Uterus (tissue), 2 donors: ENCODE data around the gene NPR2.

Source experiments
- POLR2A ChIP-seq, 2 donors: fragments of 450-650 bp; IDR thresholded peaks; one replicate each; pipeline ENCODE4 v1.6.1; 2016; ENCODE audit warnings: antibody characterized with exemption in 2 of 2, mild to moderate bottlenecking in 1 of 2, moderate library complexity in 1 of 2
- TF ChIP-seq, protein P1 (sequence below), 4 experiments: fragments of 200-600 bp in 2 of 4; fragments of 450-650 bp in 2 of 4; sonication (generic) in 2 of 4; IDR thresholded peaks; one replicate each; pipeline ENCODE4 v1.5.1; 2016 to 2019; ENCODE audit warnings: antibody characterized with exemption in 4 of 4, mild to moderate bottlenecking in 2 of 4, moderate library complexity in 1 of 4

DNA sequence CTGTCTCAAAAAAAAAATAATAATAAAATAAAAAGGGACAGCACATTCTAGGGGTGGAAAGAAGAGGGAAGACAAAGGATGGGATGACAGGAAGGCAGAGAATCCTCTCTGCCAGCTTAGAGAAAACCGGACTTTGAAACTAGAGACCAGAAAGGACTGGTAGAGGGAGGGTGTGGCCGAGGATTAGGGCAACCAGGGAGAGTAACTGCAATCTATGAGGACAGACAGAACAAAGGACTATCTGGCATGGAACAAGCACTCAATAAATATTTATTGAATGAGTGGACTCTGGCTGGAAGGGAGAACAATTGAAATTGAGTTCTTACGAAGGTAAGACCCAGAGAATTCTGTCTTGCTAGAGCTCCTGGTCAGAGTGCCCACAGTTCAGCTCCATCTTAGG, 44.8 kb upstream of the NPR2 start:
- TF ChIP-seq, protein P1, sequence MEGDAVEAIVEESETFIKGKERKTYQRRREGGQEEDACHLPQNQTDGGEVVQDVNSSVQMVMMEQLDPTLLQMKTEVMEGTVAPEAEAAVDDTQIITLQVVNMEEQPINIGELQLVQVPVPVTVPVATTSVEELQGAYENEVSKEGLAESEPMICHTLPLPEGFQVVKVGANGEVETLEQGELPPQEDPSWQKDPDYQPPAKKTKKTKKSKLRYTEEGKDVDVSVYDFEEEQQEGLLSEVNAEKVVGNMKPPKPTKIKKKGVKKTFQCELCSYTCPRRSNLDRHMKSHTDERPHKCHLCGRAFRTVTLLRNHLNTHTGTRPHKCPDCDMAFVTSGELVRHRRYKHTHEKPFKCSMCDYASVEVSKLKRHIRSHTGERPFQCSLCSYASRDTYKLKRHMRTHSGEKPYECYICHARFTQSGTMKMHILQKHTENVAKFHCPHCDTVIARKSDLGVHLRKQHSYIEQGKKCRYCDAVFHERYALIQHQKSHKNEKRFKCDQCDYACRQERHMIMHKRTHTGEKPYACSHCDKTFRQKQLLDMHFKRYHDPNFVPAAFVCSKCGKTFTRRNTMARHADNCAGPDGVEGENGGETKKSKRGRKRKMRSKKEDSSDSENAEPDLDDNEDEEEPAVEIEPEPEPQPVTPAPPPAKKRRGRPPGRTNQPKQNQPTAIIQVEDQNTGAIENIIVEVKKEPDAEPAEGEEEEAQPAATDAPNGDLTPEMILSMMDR (IDR thresholded peaks at IDR 0.05), result no peak
- TF ChIP-seq POLR2A (IDR thresholded peaks at IDR 0.05), result no peak
